Osteocyte (in vitro differentiated cells): ENCODE results near the gene PSMA5. TPM values are rescaled to one million over a fixed set of nuclear protein-coding genes. Genes with fewer than 3 reads are reported as not detected.

ENCODE experiments used
- DNase-seq: peaks from one replicate; pipeline ENCODE4 v3.0.0; 2021; ENCODE audit warnings: mixed read lengths; ENCODE audit not compliant: unreplicated experiment; ENCODE audit errors: extremely low spot score
- H3K27ac Mint-ChIP-seq: one replicate; pipeline ENCODE4 v1.8.0; 2021; ENCODE audit warnings: mild to moderate bottlenecking, mixed read lengths; ENCODE audit not compliant: unreplicated experiment
- H3K27me3 Mint-ChIP-seq: one replicate; pipeline ENCODE4 v1.8.0; 2021; ENCODE audit warnings: mixed read lengths; ENCODE audit not compliant: unreplicated experiment
- H3K36me3 Mint-ChIP-seq: one replicate; pipeline ENCODE4 v1.8.0; 2021; ENCODE audit warnings: mixed read lengths; ENCODE audit not compliant: unreplicated experiment
- H3K4me1 Mint-ChIP-seq: one replicate; pipeline ENCODE4 v1.8.0; 2021; ENCODE audit warnings: mixed read lengths; ENCODE audit not compliant: unreplicated experiment
- H3K4me3 Mint-ChIP-seq: one replicate; pipeline ENCODE4 v1.8.0; 2021; ENCODE audit warnings: mild to moderate bottlenecking, moderate library complexity, mixed read lengths; ENCODE audit not compliant: unreplicated experiment
- H3K9me3 Mint-ChIP-seq: one replicate; pipeline ENCODE4 v1.8.0; 2021; ENCODE audit warnings: mixed read lengths; ENCODE audit not compliant: unreplicated experiment
- total RNA-seq: library from RNA; stranded (reverse); gene quantifications from 2 replicates; pipeline ENCODE4 v1.2.1, GENCODE V29; 2021
- TF ChIP-seq, protein P1 (sequence below): fragments of 200-600 bp; sonication (generic); IDR thresholded peaks from 2 replicates; pipeline ENCODE4 v1.5.0; 2021; ENCODE audit warnings: antibody characterized with exemption, mild to moderate bottlenecking, moderate library complexity

PSMA5 gene
- total RNA-seq, 1 donor from 2014 or later = 108 TPM

DNA sequence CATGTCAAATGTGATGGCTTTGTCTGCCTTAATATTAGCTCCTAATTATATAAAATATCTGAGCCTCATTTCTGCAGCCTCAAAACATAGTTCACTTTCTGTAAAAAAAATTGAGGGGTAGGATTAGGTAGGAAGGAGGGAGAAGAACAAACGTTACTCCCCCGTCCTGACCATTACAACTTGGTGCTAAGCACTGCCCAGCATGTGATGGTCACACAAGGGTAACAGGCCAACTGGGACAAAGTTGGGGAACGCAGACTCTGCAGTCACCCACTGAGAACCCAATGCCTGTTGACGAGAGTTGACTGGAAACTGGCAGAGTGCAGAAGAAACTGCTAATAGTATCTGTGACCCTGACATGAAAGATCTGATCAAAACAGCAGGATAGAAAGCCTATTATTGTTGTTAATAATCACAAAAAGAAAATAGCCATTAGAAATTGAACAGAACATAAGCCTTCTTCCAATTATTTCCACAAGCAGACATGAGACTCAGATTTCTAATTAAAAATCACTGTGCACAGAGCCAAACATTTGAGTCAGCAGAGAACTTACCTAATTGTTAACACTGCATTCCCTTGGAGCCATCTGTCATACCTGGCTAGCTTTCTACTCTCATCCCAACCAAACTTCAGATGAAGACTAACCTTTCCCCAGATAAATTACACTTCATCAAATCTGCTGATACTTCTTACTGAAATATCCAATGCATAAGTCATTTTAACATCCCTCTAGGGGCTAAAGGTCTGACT, 34.0 kb downstream of the PSMA5 start:
- Mint-ChIP-seq H3K4me1 (peaks cover 79% of the 10 kb centered on the region), H3K4me3 (peak overlapping the region; percentile 60), H3K9me3 (no peaks in the 10 kb centered on the region), H3K27ac (peak overlapping the region; percentile 95), H3K36me3 (peaks cover 3% of the 10 kb centered on the region), H3K27me3 (no peaks in the 10 kb centered on the region)
- TF ChIP-seq, protein P1, sequence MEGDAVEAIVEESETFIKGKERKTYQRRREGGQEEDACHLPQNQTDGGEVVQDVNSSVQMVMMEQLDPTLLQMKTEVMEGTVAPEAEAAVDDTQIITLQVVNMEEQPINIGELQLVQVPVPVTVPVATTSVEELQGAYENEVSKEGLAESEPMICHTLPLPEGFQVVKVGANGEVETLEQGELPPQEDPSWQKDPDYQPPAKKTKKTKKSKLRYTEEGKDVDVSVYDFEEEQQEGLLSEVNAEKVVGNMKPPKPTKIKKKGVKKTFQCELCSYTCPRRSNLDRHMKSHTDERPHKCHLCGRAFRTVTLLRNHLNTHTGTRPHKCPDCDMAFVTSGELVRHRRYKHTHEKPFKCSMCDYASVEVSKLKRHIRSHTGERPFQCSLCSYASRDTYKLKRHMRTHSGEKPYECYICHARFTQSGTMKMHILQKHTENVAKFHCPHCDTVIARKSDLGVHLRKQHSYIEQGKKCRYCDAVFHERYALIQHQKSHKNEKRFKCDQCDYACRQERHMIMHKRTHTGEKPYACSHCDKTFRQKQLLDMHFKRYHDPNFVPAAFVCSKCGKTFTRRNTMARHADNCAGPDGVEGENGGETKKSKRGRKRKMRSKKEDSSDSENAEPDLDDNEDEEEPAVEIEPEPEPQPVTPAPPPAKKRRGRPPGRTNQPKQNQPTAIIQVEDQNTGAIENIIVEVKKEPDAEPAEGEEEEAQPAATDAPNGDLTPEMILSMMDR = no peak
- no peak for DNase-seq

GRCh38 chr1:109391626-109392025, 34.6 kb downstream of the PSMA5 start:
- TF ChIP-seq, protein P1 = no peak
- H3K9me3 Mint-ChIP-seq = no peaks in the 10 kb centered on the region
- DNase-seq = no peak
- peak overlapping the region; percentile 60 for H3K4me3 Mint-ChIP-seq
- H3K36me3 Mint-ChIP-seq = peaks cover 3% of the 10 kb centered on the region
- peak overlapping the region; percentile 95 for H3K27ac Mint-ChIP-seq
- no peaks in the 10 kb centered on the region for H3K27me3 Mint-ChIP-seq
- peaks cover 76% of the 10 kb centered on the region for H3K4me1 Mint-ChIP-seq

DNA sequence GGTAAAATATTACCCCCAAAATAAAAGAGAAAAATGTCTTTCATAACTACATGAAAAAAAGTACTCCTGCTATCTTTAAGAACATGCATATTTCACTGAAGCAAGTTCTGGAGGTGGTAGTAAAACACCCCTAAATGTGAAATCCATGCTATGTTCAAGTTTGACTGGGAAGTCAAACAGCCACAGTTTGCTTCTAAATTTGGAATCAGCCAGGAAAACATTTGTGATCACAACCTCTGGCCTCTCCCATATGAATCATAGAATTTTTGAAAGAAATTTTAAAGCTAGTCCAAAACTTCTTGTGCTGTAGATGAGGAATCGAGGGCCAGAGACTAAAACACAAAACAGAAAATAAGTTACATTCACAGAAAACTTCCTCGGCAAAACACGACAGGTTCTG, 35.1 kb downstream of the PSMA5 start:
- TF ChIP-seq, protein P1 = no peak
- H3K27me3 Mint-ChIP-seq = no peaks in the 10 kb centered on the region
- no peaks in the 10 kb centered on the region for H3K9me3 Mint-ChIP-seq
- DNase-seq = no peak
- H3K4me3 Mint-ChIP-seq = peak overlapping the region; percentile 60
- H3K4me1 Mint-ChIP-seq = peaks cover 76% of the 10 kb centered on the region
- H3K36me3 Mint-ChIP-seq = peaks cover 3% of the 10 kb centered on the region
- H3K27ac Mint-ChIP-seq = peak overlapping the region; percentile 95

GRCh38 chr1:109389638-109390341, 36.5 kb downstream of the PSMA5 start:
- no peaks in the 10 kb centered on the region for H3K9me3 Mint-ChIP-seq
- no peaks in the 10 kb centered on the region for H3K27me3 Mint-ChIP-seq
- peaks cover 75% of the 10 kb centered on the region for H3K4me1 Mint-ChIP-seq
- no peak for DNase-seq
- peak overlapping the region; percentile 95 for H3K27ac Mint-ChIP-seq
- H3K36me3 Mint-ChIP-seq = peaks cover 3% of the 10 kb centered on the region
- H3K4me3 Mint-ChIP-seq = no peak overlapping the region
- TF ChIP-seq, protein P1 = no peak

- H3K4me1 Mint-ChIP-seq = peaks cover 73% of the 10 kb centered on the region
- peaks cover 3% of the 10 kb centered on the region for H3K36me3 Mint-ChIP-seq
- no peaks in the 10 kb centered on the region for H3K9me3 Mint-ChIP-seq
- TF ChIP-seq, protein P1 = no peak
- H3K27ac Mint-ChIP-seq = peak overlapping the region; percentile 95
- no peak for DNase-seq
- no peak overlapping the region for H3K4me3 Mint-ChIP-seq
- no peaks in the 10 kb centered on the region for H3K27me3 Mint-ChIP-seq
Measured at GRCh38 chr1:109388884-109389637, 37.2 kb downstream of the PSMA5 start.
